ENCODE results near the gene MITF. TPM values are rescaled to one million over a fixed set of nuclear protein-coding genes. Genes with fewer than 3 reads are reported as not detected.

The MITF gene
- total and polyA plus RNA-seq, 8 donors: 6.2 to 29.6 (median 7.5) TPM

DNA sequence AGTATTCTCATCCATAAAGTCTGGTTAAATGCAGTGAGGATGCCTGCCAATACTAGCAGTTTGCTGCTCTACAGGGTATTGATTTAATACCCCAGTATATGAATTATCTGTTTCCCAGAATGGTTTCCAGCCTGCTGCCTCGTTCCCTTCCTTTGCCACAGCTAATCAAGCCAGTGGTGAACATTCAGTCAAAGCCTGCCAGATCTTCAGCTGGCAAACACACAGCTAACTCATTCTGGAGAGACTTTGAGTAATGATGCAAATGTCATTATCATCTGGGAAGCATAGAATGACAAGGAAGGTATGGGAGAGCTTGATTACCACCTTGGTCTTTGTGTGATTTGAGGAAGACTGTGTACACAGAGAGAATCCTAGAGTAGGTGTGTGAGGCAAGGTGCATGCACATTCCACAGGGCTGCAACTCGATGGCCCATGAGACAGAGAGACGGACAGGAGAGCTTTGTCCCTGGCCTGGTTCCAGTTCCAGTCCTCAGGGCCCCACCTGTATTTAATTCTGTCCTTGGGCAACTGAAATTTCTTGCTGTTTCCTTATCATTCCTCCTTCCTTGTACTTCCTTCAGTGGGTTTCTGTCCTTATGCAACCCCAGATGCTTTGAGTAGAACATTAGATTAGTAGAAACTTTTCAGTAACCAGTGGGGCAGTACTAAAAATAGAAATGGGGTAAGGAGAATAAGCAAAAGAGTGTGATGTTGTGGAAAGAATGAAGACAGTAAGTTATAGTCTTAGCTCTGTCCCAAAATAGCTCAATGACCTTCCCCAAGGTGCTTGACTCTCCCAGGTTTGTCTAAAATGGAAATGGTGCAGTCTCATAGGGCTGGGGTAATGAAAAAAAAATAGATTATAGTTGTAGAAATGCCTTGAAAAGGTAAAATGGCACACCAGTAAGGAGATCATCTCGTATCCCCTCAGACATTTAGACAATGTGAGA, 72.5 kb downstream of the MITF start:
- Histone ChIP-seq H3K9me3 (no peaks in the 10 kb centered on the region), H3K4me1 (peaks cover 0 to 3% of the 10 kb centered on the region in 2 donors), H3K27ac (no peak overlapping the region), H3K4me3 (no peak overlapping the region), H3K36me3 (no peaks in the 10 kb centered on the region), H3K27me3 (no peaks in the 10 kb centered on the region)
- DNase-seq (no peak), ATAC-seq (peak; percentile 17)
- intact Hi-C loops (cut with DNase I): no loop called here
- TF ChIP-seq, protein P1, sequence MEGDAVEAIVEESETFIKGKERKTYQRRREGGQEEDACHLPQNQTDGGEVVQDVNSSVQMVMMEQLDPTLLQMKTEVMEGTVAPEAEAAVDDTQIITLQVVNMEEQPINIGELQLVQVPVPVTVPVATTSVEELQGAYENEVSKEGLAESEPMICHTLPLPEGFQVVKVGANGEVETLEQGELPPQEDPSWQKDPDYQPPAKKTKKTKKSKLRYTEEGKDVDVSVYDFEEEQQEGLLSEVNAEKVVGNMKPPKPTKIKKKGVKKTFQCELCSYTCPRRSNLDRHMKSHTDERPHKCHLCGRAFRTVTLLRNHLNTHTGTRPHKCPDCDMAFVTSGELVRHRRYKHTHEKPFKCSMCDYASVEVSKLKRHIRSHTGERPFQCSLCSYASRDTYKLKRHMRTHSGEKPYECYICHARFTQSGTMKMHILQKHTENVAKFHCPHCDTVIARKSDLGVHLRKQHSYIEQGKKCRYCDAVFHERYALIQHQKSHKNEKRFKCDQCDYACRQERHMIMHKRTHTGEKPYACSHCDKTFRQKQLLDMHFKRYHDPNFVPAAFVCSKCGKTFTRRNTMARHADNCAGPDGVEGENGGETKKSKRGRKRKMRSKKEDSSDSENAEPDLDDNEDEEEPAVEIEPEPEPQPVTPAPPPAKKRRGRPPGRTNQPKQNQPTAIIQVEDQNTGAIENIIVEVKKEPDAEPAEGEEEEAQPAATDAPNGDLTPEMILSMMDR (IDR thresholded peaks at IDR 0.05): no peak

DNA sequence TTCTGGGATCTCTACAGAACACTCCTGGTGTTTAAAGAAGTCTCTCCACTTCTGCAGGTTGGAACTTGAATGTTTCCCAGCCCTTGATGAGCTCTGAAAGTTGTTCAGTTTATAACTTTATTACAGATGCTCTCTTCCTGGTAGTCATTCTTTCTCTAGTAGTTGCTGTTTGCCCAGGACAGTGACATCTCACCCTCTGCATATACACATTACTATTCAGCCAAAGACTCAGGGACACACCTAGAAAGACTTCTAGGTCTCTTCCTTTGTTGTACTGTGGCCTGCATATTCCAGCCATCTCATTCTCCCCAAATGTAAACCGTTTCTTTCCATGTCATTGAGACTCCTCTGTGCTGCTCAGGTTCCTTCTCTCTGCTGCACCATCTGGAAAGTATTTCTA, 76.7 kb downstream of the MITF start:
- DNase-seq (no peak), ATAC-seq (no peak)
- H3K27ac ChIP-seq: no peak overlapping the region
- no peaks in the 10 kb centered on the region for H3K36me3 ChIP-seq
- TF ChIP-seq, protein P1 (IDR thresholded peaks at IDR 0.05): no peak
- H3K27me3 ChIP-seq: no peaks in the 10 kb centered on the region
- H3K4me1 ChIP-seq: peaks cover 0 to 3% of the 10 kb centered on the region in 2 donors
- H3K9me3 ChIP-seq: no peaks in the 10 kb centered on the region
- no peak overlapping the region for H3K4me3 ChIP-seq
- intact Hi-C loops (cut with DNase I): no loop called here

DNA sequence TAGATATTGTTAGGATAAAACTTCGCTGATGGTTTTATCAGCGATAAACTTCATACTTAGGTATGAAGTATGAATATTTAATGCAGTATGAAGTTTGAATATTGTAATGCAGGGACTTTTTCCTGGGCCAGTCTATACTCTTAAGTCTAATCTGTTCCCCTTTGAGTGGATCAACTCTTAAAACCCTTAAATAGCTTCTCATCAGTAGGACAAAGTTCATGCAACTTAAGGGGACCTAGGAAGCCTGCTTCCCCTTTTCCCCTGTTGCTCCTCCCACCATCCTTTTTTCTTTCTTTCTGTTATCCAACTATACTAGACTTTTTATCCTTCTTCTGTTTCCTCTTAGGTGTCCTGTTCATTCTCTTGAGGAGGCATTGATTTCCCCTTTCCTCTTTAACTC, 78.7 kb downstream of the MITF start:
- Histone ChIP-seq H3K4me3 (no peak overlapping the region), H3K4me1 (no peaks in the 10 kb centered on the region), H3K36me3 (no peaks in the 10 kb centered on the region), H3K9me3 (no peaks in the 10 kb centered on the region), H3K27me3 (no peaks in the 10 kb centered on the region), H3K27ac (no peak overlapping the region)
- ATAC-seq: no peak
- intact Hi-C loops (cut with DNase I): no loop called here
- TF ChIP-seq, protein P1 (IDR thresholded peaks at IDR 0.05): no peak
- no peak for DNase-seq

DNA sequence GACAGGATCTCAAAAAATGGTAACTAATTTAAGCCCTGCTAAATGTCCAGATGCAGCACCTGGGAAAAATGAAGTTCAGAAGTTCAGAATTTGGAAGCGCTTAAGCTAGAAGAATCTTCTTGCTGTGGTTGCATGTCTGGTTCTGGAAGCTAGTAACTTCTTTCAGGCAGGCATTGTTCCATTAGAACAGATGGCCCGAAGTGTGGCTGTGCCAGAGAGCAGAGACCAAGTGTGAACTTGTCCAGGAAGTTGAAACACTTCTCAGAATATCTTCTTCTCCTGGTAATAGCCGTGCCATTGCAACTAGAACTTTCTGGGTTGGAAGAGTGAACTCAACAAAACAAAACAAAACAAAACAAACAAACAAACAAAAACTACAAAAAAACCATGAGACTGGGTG, 80.0 kb downstream of the MITF start:
- Histone ChIP-seq H3K9me3 (no peaks in the 10 kb centered on the region), H3K27ac (no peak overlapping the region), H3K27me3 (no peaks in the 10 kb centered on the region), H3K4me3 (no peak overlapping the region), H3K4me1 (no peaks in the 10 kb centered on the region), H3K36me3 (no peaks in the 10 kb centered on the region)
- intact Hi-C loops (cut with DNase I): no loop called here
- TF ChIP-seq, protein P1 (IDR thresholded peaks at IDR 0.05): no peak
- ATAC-seq (peak; percentile 19), DNase-seq (peak in 1 of 4 donors; percentile 30)

DNA sequence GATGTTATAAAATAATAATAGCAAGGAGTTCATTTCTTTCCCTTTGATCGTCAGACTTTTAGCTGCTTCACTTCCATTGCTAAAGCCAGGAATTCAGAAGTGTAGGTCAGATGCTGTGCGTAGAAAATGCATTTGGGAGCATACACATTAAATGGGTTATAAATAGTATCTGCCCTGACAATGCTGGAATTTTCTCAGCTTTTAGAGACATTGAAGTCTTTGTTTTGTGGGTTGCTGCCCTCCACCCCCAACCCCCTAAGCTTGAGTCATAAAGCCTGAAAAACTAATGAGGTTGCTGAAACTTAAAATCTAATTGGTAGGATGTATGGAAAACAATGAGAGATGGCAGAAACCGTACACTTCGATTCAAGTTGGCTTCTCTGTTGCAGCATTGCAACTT, 81.9 kb downstream of the MITF start:
- intact Hi-C loops (cut with DNase I): no loop called here
- ATAC-seq: no peak
- H3K27ac ChIP-seq: no peak overlapping the region
- no peak overlapping the region for H3K4me3 ChIP-seq
- H3K4me1 ChIP-seq: no peaks in the 10 kb centered on the region
- TF ChIP-seq, protein P1 (IDR thresholded peaks at IDR 0.05): no peak
- no peaks in the 10 kb centered on the region for H3K9me3 ChIP-seq
- no peaks in the 10 kb centered on the region for H3K27me3 ChIP-seq
- H3K36me3 ChIP-seq: no peaks in the 10 kb centered on the region
- no peak for DNase-seq

Measured in left lung (tissue), 10 donors.